HG03378 (cell line): ENCODE results near the gene PCK1.
"Not testable (repeated sequence)": the region's sequence is repeated elsewhere in the genome, so short reads cannot be mapped to it uniquely, and the experiment has no call there.

Source experiments
- ATAC-seq: cut with Tn5 transposase; IDR thresholded peaks from one replicate; pipeline ENCODE4 v1.9.1; 2021; ENCODE audit warnings: mild to moderate bottlenecking, moderate library complexity; ENCODE audit not compliant: unreplicated experiment

The PCK1 gene

DNA sequence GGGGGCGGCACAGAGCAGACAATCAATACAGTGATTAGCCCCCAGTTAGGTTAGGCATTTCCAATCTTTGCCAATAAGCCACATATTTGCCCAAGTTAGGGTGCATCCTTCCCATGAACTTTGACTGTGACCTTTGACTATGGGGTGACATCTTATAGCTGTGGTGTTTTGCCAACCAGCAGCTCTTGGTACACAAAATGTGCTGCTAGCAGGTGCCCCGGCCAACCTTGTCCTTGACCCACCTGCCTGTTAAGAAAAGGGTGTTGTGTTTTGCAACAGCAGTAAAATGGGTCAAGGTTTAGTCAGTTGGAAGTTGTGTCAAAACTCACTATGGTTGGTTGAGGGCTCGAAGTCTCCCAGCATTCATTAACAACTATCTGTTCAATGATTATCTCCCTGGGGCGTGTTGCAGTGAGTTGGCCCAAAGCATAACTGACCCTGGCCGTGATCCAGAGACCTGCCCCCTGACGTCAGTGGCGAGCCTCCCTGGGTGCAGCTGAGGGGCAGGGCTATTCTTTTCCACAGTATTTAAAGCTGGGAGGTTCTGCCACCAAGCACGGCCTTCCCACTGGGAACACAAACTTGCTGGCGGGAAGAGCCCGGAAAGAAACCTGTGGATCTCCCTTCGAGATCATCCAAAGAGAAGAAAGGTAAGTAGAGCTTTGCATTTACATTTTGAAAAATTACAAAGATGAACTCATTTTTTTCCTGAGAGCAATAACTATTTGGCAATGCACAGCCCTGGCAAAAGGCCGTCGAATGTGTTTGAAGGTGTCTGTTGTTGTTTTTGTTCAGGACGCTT, at the start of gene PCK1:
Gene PCK1, plus strand, starts transcription at position 557 of the 802 bp plus-strand sequence. CDS start 302 bp downstream, outside the sequence.
- ATAC-seq, result no peak

DNA sequence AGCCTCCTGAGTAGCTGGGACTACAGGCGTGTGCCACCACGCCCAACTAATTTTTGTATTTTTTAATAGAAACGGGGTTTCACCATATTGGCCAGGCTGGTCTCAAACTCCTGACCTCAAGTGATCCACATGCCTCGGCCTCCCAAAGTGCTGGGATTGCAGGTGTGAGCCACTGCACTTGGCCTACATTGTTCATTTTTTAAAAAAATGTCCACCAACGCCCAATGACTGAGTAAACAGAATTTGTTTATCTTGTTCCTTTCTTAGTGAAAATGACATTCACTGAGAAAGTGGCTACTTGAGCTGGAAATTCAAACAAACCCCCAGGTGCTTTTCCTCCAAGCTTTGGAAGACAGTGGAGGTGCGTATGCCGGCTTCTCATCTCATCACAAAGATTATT, 49.2 kb upstream of the PCK1 start:
- ATAC-seq, result not testable (repeated sequence)

DNA sequence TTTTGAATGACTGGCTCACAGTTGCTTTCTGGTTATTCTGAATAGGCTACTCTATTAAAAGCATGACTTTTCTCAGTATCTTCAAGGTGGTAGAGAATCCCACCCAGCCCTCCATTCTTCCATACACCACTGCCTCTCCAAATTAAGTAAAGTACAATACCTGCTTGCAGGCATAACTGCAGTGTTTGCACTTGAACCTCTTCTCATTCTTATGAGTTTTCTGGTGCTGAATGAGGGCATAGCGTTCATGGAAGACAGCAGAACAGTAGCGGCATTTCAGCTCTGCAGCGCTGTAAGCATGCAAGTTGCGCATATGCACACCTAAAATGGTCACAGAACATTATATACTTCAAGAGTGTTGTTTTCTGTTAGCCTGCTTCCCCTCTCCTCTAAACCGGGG, 48.5 kb upstream of the PCK1 start:
- no peak for ATAC-seq

DNA sequence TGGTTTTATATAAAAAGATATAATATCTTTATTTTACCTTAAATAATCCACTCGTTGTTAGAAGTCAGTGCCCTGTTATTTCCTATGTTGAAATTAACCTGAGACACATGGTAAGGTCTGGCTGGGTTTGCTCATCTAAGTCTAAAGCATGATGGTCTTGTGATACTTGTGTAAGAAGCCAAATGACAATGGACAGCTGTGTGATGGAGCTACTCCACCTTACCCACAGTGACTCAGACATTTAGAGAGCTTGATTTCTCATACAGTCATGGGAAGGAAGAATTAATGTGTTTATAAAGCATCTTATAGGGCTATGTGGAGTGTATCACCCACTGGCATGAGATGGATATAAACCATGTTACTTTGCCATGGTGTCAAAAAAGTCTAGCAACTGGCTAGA, 47.7 kb upstream of the PCK1 start:
- no peak for ATAC-seq

DNA sequence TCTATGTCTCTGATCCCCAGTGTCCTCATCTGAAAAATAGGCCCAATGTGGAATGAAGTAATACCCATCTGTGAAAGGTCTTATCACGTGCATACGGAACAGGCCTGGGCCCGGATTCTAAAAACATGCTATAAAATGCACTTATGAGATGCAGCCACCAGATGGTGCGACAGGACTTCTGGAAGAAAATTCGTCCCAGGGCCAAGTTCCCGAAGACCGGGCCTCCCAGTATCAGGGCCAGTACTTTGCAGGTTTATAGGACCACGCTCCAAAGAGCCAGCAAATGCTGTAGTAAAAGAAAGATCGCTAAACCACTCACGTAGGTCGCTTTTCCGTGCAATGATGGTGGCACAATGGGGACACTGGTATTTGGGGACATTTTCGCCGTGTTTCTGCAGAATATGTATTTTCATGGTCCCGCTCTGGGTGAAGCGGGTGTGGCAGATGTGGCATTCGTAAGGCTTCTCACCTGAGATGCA, 46.6 kb upstream of the PCK1 start:
- ATAC-seq, result no peak

DNA sequence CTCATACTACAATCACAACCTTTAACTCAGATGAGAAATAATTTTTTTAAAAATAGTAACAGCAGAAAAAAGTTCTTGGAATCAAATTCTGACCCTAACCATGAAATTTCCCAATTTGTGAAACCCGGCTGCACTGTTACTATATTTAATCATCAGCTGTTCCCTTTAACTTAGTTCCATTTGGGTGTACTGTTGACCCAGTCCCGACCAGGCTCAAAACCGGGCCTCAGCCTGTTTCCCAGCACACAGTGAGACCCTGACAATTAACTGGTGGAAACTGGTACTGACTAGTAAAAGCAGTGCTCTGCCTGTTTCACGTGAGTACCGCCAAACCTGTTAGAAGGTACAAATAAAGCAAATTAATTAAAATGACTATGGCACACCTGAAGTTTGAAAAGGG, 43.0 kb upstream of the PCK1 start:
- no peak for ATAC-seq

DNA sequence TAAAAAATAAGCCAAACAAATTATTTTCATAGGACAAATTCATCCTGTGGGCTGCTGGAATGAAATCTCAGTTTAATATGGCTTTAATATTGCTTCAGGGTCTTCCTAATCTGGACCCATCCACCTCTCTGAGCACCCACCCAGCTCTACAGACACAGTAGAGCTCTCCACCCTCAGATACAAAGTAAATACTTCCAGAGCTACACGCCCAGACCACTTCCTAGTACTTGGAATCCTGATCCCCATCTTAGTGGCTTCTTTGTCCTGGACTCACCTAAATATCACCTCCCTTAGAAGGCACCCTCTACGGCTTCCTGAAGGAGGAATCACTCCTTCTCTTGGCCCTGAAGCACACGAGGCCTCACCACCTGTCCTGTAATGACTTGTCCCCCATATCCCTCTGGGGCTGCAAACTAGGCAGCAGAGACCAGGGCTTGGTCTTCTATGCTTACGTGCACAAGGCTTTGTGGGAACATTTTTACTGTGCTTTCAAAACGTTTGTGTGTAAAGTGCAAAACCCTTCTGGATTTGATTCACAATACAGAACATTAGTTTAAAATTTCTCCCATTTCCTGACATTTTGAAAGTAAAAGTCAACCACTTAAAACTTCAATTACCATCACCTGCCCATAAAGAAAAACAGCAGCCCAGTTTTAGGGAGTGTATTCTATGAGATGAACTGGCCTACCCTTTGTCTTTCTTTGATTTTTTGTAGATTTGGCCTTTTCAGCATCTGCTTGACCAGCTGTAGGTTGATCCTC, 38.4 kb upstream of the PCK1 start:
- ATAC-seq, result no peak

DNA sequence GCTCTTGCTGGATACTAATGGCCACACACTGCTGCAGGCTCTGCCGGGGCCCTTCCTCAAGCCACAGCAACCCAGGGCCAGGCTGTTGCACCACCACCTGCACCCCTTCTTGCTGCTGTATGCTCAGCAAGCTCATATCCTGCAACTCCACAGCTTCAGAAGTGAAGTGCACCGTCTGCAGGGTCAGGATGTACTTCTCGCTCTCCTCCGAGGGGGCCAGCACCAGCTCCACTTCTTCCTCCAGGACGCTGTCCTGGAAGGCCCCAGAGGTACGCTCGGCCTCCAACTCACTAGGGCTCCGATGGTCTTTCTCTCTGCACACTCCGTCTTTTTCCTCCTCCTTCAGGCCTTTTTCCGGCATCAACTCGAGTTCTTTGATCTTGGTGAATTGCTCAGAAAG, 37.1 kb upstream of the PCK1 start:
- ATAC-seq, result no peak

DNA sequence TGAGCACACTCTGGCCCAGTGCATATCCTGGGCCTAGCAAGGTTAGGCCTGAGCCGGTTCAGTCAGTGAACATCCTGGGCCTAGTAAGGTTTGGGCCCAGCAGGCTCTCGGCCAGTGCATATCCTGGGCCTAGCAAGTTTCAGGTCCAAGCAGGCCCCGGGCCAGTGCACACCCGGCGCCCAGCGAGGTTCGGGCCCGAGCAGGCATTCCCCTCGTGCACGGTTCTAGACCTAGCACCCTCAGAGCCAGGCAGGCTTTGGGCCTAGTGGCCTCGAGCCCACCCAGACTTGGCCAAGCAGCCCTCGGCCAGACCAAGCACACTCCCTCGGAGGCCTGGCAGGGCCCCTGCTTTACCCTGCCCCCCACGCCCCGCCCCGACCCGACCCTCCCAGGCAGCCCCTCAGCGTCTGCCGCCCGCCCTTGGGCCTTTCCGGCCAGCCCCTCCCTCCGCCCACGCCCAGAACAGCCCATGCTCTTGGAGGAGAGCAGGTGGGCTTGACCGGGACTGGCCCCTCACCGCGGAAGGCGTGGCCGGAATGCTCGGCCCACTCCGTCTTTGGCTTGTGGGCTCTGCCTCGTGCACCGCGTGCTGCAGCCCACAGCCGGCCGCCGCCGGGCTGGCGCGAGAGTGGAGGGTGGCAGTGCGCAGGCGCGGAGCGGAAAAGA, 36.3 kb upstream of the PCK1 start, which contains the start of gene CTCFL:
Gene CTCFL, minus strand, starts transcription at position 630 of the 666 bp plus-strand sequence. CDS start 935 bp downstream, outside the sequence.
- no peak for ATAC-seq

DNA sequence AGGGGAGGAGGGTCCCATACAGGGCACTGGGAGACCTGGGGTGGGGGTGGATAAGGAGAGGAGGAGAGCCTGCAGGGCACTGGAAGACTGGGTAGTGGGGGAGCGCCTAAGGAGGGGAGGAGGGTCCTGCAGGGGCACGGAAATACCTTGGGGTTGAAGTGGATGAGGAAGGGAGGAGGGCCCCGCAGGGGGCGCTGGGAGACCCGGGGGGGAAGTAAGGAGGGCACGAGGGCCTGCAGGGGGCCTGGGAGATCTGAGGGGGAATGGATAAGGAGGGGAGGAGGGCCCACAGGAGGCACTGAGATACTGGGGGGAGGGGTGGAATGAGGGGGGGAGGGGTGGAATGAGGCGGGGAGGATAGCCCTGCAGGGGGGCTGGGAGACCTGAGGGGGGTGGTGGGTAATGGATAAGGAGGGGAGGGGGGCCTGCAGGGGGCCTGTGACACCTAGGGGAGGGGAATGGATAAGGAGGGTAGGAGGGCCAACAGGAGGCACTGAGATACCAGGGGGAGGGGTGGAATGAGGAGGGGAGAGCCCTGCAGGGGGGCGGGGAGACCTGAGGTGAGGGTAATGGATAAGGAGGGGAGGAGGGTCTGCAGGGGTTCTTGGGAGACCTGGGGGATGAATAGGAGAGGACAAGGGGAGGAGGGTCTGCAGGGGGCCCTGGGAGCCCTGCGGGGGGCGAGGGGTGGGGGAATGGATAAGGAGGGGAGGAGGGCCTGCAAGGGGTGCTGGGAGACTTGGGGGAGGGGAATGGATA, 35.4 kb upstream of the PCK1 start:
- ATAC-seq, result no peak

DNA sequence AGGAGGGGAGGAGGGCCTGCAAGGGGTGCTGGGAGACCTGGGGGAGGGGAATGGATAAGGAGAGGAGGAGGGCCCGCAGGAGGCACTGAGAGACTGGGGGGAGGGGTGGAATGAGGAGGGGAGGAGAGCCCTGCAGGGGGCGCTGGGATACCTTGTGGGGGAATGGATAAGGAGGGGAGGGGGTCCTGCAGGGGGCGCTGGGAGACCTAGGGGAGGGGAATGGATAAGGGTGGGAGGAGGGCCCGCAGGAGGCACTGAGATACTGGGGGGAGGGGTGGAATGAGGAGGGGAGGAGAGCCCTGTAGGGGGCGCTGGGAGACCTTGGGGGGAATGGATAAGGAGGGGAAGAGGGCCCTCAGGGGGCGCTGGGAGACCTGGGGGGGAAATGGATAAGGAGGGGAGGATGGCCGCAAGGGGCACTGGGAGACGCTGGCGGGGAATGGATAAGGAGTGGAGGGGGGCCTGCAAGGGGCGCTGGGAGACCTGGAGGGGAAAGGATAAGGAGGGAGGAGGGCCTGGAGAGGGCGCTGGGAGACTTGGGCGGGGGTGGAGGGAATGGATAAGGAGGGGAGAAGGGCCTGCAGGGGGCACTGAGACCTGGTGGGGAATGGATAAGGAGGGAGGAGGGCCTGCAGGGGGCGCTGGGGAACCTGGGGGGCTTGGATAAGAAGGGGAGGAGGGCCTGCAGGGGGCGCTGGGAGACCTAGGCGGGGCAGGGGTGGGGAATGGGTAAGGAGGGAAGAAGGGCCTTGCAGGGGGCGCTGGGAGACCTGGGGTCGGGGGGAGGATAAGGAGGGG, 34.6 kb upstream of the PCK1 start:
- ATAC-seq, result no peak

DNA sequence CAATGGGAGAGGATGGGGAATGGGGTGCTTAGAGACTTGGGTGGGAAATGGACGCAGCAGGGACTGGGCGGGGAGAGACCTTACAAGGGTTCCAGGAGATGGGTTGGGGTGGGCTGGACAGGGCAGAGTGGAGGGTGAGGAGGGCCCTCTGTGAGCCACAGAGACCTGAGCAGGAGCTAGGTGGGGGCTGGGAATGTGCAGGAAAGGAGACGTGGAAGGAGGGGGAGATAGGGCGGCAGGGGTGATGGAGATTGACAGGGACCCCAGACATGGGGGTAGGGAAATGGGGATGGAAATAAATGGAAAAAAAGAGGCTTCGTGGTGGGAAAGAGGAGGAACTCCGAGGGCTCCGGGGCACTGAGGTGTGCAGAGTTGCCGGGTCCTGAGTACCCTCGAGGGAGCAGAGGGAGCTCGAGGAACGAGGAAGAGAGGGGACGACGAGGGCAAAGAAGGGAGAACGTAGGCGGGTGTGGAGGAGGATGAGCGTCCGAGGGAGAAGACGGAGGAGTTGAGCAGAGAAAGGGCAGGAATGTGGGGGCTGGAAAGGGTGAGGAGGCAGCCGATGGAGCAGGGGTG, 33.9 kb upstream of the PCK1 start:
- no peak for ATAC-seq

DNA sequence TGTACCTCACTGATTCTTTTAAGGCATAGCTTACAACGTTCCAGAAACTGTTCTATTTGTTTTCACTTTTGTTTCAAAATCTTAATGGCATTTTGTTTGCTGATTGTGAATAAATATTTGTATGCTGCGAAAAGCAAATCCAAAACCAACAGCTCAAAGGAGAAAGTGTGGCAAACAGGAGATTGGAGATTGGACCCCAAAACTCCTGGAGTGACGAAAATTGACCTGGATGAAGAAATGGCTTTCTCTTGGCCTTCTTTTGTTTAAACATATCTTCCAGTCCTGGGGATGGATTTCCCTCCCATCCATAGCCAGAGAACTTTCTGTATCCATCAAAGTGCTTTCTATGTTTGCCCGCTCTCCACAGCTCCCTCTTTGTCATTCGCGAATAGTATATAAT, 33.2 kb upstream of the PCK1 start:
- no peak for ATAC-seq

DNA sequence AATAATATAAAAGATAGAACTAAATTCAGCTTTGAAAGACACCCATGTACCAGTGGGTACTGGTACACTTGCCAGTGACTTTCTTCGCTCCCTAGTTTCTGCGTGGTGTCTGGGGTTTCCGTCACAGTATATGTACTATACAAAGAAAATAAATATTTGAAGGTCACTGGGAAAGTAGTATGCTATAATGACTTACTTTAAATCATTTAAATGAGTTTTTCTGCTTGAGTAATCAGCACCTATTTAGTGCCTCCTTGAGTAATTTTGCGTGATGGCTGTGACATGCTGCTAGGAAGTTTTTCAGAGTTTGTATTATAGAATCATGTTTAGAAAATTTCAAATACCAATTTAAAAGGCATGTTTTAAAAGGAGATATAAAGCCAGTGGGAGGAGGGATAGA, 32.8 kb upstream of the PCK1 start:
- ATAC-seq, result no peak

DNA sequence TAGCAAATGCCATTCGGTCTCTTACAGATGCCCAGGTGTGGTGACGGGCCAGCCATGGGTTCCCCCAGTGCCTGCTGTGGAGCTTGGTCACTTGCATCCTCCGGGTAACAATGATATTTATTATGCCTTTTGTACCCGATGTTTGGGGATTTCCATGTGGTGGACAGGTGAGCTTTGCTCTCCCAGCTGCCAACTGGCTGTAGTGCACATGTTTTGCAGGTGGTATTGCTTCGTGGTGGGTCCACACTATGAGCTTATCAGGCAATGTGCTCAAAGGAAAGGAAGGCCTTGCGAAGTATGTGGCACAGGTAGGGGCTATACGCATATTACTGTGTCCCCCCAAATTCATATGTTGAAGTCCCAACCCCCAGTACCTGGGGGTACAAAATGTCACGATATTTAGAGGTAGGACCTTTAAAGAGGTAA, 31.7 kb upstream of the PCK1 start:
- ATAC-seq, result no peak

DNA sequence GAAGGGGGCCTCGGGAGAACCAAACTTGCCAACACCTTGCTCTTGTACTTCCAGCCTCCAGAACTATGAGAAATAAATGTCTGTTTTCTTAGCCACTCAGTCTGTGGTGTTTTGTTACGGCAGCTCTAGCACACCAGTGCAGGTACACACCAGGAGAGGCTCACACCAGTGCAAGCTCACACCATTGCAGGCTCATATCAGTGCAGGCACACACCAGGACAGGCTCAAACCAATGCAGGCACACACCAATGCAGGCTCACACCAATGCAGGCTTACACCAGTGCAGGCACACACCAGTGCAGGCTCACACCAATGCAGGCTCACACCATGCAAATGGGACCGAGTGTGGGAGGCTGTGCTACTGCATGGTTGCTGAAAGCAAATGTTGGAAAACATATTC, 31.1 kb upstream of the PCK1 start:
- ATAC-seq, result no peak

DNA sequence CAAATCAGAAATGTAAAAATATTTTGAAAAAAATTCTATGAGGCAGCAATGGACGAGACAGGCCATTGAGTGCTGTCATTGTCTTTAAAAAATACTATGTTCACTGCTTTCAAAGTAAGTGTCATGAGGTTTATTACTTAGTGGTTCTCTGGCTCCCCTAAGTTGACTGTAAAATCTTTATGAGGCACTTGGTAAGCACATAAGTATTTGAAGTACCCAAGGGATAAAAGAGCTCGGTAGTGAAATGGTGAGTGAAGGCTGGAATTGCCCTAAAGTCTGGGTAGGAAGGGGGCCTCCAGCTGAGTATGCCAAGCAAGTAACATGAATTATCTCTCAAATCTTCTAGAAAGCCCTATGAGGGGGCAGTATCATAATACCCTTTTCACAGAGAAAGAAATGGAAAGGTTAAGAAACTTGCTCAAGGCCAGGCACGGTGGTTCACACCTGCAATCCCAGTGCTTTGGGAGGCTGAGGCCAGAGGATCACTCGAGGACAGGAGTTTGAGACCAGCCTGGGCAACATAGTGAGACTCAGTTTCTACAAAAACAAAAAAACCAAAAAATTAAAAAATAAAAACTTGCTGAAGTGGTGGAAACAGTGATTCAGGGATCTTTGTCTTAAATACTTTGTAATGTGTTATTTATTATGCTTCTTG, 30.5 kb upstream of the PCK1 start:
- ATAC-seq, result no peak

DNA sequence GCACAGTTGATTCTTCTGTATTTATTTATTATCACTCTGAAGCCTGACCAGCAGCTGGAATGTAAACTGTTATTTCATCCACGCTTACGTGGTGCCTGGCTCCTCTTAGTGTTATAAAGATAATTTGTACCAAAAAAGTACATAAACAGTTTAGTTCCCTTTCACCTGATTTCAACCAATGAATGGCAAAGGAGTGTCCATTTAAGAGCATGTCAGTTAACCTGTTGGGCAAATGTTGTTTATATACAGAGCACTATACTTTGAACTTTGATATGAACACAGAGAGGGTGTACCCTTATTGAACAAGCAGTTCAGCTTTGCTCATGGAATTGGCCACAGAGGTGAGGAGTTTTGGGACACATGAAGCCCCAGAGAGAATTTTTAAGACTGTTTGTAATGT, 28.8 kb upstream of the PCK1 start:
- no peak for ATAC-seq

DNA sequence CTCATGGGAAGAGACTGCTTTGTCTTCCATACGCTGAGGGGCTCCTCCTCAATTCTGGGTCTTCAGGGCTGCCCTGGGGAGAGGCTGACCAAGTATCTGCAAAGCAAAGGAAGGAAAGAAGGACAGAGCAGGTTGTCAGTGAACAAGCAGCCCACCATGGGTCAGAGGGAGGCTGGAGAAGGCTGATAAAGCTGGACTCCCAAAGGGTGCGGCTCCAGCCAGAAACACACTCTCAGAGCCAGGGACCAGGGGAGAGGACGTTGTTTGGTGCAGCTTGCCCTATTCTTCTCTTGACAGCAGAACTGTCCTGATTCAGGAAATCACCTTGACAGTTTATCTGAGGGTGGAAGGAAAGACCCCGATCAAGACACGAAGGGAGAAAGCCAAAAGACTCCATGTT, 25.6 kb upstream of the PCK1 start:
- no peak for ATAC-seq
